GM20000 (cell line): ENCODE data around the gene SUPT3H.
"Not testable (repeated sequence)": the region's sequence is repeated elsewhere in the genome, so short reads cannot be mapped to it uniquely, and the experiment has no call there.

ENCODE experiments used
- DNase-seq: peaks from one replicate; pipeline ENCODE4 v3.0.0; 2012; ENCODE audit warnings: low spot score
- TF ChIP-seq, protein P1 (sequence below): IDR thresholded peaks from 2 replicates; pipeline ENCODE4 v1.5.1; 2012; ENCODE audit warnings: mild to moderate bottlenecking, control low read depth; ENCODE audit errors: extremely low read depth, missing control alignments

The SUPT3H gene

DNA sequence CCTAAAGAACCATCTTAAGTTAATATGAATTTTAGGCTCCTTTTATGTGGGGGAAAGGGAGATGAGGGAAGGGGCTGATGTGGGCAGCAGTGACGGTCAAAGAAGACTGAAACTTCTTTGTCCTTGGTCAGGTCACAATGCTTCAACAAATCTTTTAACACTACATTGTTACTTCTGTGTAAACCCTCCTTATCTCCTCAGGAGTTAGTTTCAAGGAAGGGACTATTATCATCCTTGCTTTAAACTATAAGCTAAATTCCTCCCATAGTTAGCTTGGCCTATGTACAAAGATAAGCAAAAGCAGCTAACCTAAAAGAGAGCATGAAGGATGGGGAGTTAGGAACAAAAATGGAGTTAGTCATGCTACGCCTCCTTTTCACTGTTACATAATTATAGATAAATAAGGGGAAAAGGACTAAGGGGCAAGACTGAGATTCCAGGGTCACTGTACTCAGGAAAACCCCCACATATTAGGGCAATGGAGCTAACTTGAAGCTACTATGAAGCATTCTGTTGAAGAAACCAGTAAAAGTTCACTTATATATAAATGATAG is 222.3 kb downstream of the SUPT3H start:
- no peak for DNase-seq
- TF ChIP-seq, protein P1, sequence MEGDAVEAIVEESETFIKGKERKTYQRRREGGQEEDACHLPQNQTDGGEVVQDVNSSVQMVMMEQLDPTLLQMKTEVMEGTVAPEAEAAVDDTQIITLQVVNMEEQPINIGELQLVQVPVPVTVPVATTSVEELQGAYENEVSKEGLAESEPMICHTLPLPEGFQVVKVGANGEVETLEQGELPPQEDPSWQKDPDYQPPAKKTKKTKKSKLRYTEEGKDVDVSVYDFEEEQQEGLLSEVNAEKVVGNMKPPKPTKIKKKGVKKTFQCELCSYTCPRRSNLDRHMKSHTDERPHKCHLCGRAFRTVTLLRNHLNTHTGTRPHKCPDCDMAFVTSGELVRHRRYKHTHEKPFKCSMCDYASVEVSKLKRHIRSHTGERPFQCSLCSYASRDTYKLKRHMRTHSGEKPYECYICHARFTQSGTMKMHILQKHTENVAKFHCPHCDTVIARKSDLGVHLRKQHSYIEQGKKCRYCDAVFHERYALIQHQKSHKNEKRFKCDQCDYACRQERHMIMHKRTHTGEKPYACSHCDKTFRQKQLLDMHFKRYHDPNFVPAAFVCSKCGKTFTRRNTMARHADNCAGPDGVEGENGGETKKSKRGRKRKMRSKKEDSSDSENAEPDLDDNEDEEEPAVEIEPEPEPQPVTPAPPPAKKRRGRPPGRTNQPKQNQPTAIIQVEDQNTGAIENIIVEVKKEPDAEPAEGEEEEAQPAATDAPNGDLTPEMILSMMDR = no peak

- no peak for DNase-seq
- TF ChIP-seq, protein P1 = no peak
Observed at GRCh38 chr6:45154679-45155078, 223.1 kb downstream of the SUPT3H start.

- TF ChIP-seq, protein P1 = no peak
- no peak for DNase-seq
Observed at GRCh38 chr6:45148711-45149341, 228.9 kb downstream of the SUPT3H start.

DNA sequence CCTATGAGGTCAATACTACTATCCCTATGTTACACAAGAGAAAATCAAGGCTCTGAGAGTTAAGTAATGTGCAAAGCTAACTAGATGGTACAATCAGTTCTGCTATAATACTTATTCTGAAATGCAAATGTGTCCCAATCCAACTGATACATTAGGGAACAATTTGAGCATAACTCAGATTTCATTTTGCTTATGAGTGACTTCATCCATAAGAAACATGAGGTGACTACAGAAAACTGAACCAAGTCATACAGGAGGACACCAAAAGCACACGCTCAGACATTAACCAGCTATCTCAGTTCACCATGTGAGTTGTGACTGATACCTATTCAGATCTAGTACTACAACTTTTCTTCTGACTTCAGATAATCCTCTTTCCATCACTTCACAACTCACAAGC is 229.5 kb downstream of the SUPT3H start:
- no peak for DNase-seq
- TF ChIP-seq, protein P1 = no peak

DNA sequence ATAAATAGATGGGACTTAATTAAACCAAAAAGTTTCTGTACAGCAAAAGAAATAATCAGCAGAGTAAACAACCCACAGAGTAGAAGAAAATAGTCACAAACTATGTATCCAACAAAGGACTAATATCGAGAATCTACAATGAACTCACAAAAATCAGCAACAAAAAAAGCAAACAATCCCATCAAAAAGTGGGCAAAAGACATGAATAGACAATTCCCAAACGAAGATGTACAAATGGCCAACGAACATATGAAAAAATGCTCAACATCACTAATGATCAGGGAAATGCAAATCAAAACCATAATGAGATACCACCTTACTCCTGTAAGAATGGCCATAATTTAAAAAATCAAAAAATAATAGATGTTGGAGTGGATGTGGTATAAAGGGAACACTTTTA is 232.1 kb downstream of the SUPT3H start:
- not testable (repeated sequence) for DNase-seq

DNA sequence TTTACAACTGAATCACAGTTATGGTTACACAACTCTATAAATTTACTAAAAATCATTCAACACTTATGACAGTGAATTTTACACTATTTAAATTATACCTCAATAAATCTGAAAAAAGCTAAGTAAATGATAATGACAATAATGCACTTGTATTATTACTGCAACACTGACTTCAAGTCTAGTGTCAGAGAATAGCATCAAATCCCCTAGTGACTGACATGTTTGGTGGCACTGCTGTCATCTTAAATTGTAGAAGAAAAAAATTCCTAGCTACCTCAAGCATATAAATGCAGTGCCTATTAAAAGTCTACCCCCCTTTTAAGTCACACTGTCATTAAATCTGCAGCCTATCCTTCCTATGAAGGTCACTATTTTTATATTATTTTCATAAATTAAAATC is 239.0 kb downstream of the SUPT3H start:
- no peak for DNase-seq
- TF ChIP-seq, protein P1 = no peak

- no peak for DNase-seq
- TF ChIP-seq, protein P1 = no peak
Observed at GRCh38 chr6:45136495-45136894, 241.2 kb downstream of the SUPT3H start.
